Naive thymus-derived CD4-positive, alpha-beta T cell (primary cell): ENCODE measurements around the gene ALKBH8. TPM values are rescaled to one million over a fixed set of nuclear protein-coding genes. Genes with fewer than 3 reads are reported as not detected.

Experiments
- polyA plus RNA-seq, 2 donors: library from polyadenylated mRNA; unstranded; fragments of 300-500 nt; fragmentation: Illumina TruSeq; gene quantifications; one replicate each; pipeline ENCODE4 v1.2.3, GENCODE V29; 2021
- total RNA-seq, 6 experiments: library from RNA in 5 of 6; stranded (reverse) in 5 of 6; gene quantifications; 1 replicate in 5 of 6; 2 replicates in 1 of 6; pipeline ENCODE4 v1.2.3 and lab custom pipeline; 2021 to 2026

Gene ALKBH8
- total and polyA plus RNA-seq, 7 experiments from 2014 or later = 9.4 to 19.1 (median 11.6) TPM

Other genes starting within 250 kb of the ALKBH8 start
- gene CWF19L2, start 107.9 kb downstream of the ALKBH8 start, total RNA-seq = 10 to 100 TPM; 17.0 to 38.9 (median 27.2) TPM
- 10 to 100 TPM in 1 of 2 donors, 1 to 10 TPM in 1; 9.6 to 10.1 TPM for gene CWF19L2, start 107.9 kb downstream of the ALKBH8 start, polyA plus RNA-seq
- not detected for gene ELMOD1, start 25.4 kb upstream of the ALKBH8 start, total RNA-seq
- not detected for gene ELMOD1, start 25.4 kb upstream of the ALKBH8 start, polyA plus RNA-seq
- not detected for gene SLN, start 146.3 kb upstream of the ALKBH8 start, total RNA-seq
- not detected for gene SLN, start 146.3 kb upstream of the ALKBH8 start, polyA plus RNA-seq